Peyer's patch (tissue), 4 donors: ENCODE results near the gene STK31. TPM values are rescaled to one million over a fixed set of nuclear protein-coding genes. Genes with fewer than 3 reads are reported as not detected.

ENCODE experiments used
- DNase-seq, 3 donors: peaks; one replicate each; pipeline ENCODE4 v3.0.0-alpha.2; 2017 to 2019
- H3K27ac ChIP-seq, 4 donors: fragments of 200-600 bp; sonication (generic); one replicate each; pipeline ENCODE4 v1.5.1; 2016 to 2019
- H3K27me3 ChIP-seq, 2 donors: fragments of 200-600 bp; sonication (generic); one replicate each; pipeline ENCODE4 v1.5.1; 2019
- H3K36me3 ChIP-seq, 3 donors: fragments of 200-600 bp; sonication (generic); one replicate each; pipeline ENCODE4 v1.5.1; 2016 to 2019
- H3K4me1 ChIP-seq, 4 donors: fragments of 200-600 bp; sonication (generic); one replicate each; pipeline ENCODE4 v1.5.1; 2016 to 2019
- H3K4me3 ChIP-seq, 4 donors: fragments of 200-600 bp; sonication (generic); 1 replicate in 3 of 4; 2 replicates in 1 of 4; pipeline ENCODE4 v1.5.1; 2016 to 2019; ENCODE audit warnings: mild to moderate bottlenecking in 1 of 4
- H3K9me3 ChIP-seq, 4 donors: fragments of 200-600 bp; sonication (generic); one replicate each; pipeline ENCODE4 v1.5.1; 2016 to 2019; ENCODE audit warnings: mild to moderate bottlenecking in 1 of 4
- POLR2A ChIP-seq, 2 donors: fragments of 450-650 bp; IDR thresholded peaks; one replicate each; pipeline ENCODE4 v1.5.1; 2017; ENCODE audit warnings: antibody characterized with exemption in 2 of 2, mild to moderate bottlenecking in 2 of 2, moderate library complexity in 2 of 2
- total RNA-seq, 4 donors: library from RNA; depleted of rRNA; stranded (reverse); fragments of >200 nt; gene quantifications; one replicate each; pipeline ENCODE4 v1.1.0, GENCODE V29; 2016
- TF ChIP-seq, protein P1 (sequence below), 6 experiments: fragments of 450-650 bp in 4 of 6; fragments of 200-600 bp in 2 of 6; sonication (generic) in 1 of 6; IDR thresholded peaks; one replicate each; pipeline ENCODE4 v1.5.1; 2017 to 2019; ENCODE audit warnings: antibody characterized with exemption in 6 of 6, mild to moderate bottlenecking in 3 of 6, moderate library complexity in 1 of 6

STK31 gene
- total RNA-seq, 4 donors from 2014 or later: 1.7 to 9.1 (median 2.8) TPM; not detected in 1

DNA sequence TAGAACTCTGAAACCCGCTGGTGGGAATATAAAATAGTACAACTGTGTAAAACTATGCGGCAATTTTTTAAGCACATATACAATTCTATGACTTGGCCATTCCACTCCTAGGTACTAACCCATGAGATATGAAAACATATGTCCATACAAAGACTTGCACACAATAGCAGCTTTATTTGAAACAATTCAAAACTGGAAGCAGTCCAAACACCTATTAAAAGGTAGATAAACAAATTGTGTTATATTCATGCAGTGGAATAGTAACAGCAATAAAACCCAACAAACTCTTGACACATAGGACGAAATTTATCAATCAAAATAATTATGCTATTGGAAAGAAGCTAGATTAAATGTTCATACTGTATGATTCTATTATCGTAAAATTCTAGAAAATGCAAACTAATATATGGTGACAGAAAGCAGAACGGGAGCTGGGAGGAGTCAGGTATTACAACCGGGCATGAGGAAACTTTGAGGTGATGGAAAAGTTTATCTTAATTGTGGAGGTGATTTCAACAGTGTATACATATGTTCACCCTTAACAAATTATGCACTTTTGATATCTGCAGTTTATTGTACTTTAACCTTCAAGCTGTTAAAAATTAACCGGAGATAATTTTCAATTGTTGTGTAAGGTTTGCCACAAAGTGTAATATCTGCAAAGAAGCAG, 803 bp upstream of the STK31 start:
- H3K27ac ChIP-seq: peak overlapping the region in 1 of 4 donors; percentile 42
- H3K4me3 ChIP-seq: no peak overlapping the region

GRCh38 chr7:23712368-23713284, 2.6 kb downstream of the STK31 start:
- H3K4me3 ChIP-seq: no peak overlapping the region
- H3K27ac ChIP-seq: no peak overlapping the region
- TF ChIP-seq, protein P1, sequence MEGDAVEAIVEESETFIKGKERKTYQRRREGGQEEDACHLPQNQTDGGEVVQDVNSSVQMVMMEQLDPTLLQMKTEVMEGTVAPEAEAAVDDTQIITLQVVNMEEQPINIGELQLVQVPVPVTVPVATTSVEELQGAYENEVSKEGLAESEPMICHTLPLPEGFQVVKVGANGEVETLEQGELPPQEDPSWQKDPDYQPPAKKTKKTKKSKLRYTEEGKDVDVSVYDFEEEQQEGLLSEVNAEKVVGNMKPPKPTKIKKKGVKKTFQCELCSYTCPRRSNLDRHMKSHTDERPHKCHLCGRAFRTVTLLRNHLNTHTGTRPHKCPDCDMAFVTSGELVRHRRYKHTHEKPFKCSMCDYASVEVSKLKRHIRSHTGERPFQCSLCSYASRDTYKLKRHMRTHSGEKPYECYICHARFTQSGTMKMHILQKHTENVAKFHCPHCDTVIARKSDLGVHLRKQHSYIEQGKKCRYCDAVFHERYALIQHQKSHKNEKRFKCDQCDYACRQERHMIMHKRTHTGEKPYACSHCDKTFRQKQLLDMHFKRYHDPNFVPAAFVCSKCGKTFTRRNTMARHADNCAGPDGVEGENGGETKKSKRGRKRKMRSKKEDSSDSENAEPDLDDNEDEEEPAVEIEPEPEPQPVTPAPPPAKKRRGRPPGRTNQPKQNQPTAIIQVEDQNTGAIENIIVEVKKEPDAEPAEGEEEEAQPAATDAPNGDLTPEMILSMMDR (IDR thresholded peaks at IDR 0.05): peak; percentile 12 to 77 (median 68)
- no peak for TF ChIP-seq POLR2A (IDR thresholded peaks at IDR 0.05)
- H3K27me3 ChIP-seq: no peaks in the 10 kb centered on the region
- no peaks in the 10 kb centered on the region for H3K9me3 ChIP-seq
- DNase-seq: no peak
- no peaks in the 10 kb centered on the region for H3K36me3 ChIP-seq
- H3K4me1 ChIP-seq: no peaks in the 10 kb centered on the region

More for the DNA sequence above, 803 bp upstream of the STK31 start:
- no peaks in the 10 kb centered on the region for H3K27me3 ChIP-seq
- peaks cover 0 to 15% (median 0%) of the 10 kb centered on the region in 3 donors for H3K36me3 ChIP-seq
- no peaks in the 10 kb centered on the region for H3K9me3 ChIP-seq
- H3K4me1 ChIP-seq: no peaks in the 10 kb centered on the region
- TF ChIP-seq, protein P1 (IDR thresholded peaks at IDR 0.05): no peak
- no peak for TF ChIP-seq POLR2A (IDR thresholded peaks at IDR 0.05)
- no peak for DNase-seq

DNA sequence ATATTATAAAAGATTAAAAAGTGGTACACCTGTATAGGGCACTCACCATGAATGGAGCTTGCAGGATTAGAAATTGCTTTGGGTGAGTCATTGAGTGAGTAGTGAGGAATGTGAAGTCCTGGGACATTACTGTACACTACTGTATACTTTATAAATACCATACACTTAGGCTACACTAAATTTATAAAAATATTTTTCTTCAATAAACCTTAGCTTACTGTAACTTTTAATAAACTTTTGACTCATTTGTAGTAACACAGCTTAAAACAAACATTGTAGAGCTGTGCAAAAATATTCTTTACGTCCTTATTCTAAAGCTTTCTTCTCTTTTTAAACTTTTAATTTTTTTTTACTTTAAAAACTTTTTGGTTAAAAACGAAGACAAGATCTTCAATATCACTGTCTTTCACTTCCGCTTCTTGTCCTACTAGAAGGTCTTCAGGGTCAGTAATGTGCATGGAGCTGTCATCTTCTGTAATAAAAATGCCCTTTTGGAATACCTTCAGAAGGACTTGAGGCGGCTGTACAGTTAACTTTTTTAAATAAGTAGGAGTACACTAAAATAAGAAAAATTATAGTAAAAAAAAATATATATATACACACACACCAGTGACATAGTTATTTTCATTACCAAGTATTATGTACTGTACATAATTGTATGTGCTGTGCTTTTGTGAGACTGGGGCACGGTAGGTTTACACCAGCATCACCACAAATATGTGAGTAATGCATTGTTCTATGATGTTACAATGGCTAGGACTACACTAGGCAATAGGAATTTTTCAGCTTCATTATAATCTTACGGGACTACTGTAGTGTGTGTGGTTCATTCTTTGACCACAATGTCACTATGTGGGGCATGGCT, 3.5 kb downstream of the STK31 start:
- DNase-seq: no peak
- Histone ChIP-seq H3K27me3 (no peaks in the 10 kb centered on the region), H3K4me1 (no peaks in the 10 kb centered on the region), H3K36me3 (no peaks in the 10 kb centered on the region), H3K9me3 (no peaks in the 10 kb centered on the region), H3K27ac (no peak overlapping the region), H3K4me3 (no peak overlapping the region)
- no peak for TF ChIP-seq POLR2A (IDR thresholded peaks at IDR 0.05)
- TF ChIP-seq, protein P1 (IDR thresholded peaks at IDR 0.05): no peak

- TF ChIP-seq, protein P1 (IDR thresholded peaks at IDR 0.05): no peak
- no peak for TF ChIP-seq POLR2A (IDR thresholded peaks at IDR 0.05)
- H3K36me3 ChIP-seq: no peaks in the 10 kb centered on the region
- no peak overlapping the region for H3K27ac ChIP-seq
- no peaks in the 10 kb centered on the region for H3K9me3 ChIP-seq
- H3K4me1 ChIP-seq: no peaks in the 10 kb centered on the region
- no peak overlapping the region for H3K4me3 ChIP-seq
- no peak for DNase-seq
- no peaks in the 10 kb centered on the region for H3K27me3 ChIP-seq
These were observed 4.1 kb downstream of the STK31 start for GRCh38 chr7:23714150-23714464.

GRCh38 chr7:23714579-23714978, 4.6 kb downstream of the STK31 start:
- no peak overlapping the region for H3K4me3 ChIP-seq
- no peaks in the 10 kb centered on the region for H3K9me3 ChIP-seq
- H3K36me3 ChIP-seq: no peaks in the 10 kb centered on the region
- no peak for DNase-seq
- TF ChIP-seq POLR2A (IDR thresholded peaks at IDR 0.05): no peak
- TF ChIP-seq, protein P1 (IDR thresholded peaks at IDR 0.05): no peak
- no peaks in the 10 kb centered on the region for H3K27me3 ChIP-seq
- no peaks in the 10 kb centered on the region for H3K4me1 ChIP-seq
- H3K27ac ChIP-seq: no peak overlapping the region
